Neural crest cell (in vitro differentiated cells): Measurements from ENCODE around the gene ACSF3. TPM values are rescaled to one million over a fixed set of nuclear protein-coding genes. Genes with fewer than 3 reads are reported as not detected.

Source experiments
- DNase-seq: peaks from one replicate; pipeline ENCODE4 v3.0.0; 2021; ENCODE audit warnings: low read depth, mixed read lengths, low spot score
- H3K27ac Mint-ChIP-seq: one replicate; pipeline ENCODE4 v1.8.0; 2021; ENCODE audit warnings: mild to moderate bottlenecking, mixed read lengths; ENCODE audit not compliant: unreplicated experiment
- H3K27me3 Mint-ChIP-seq: 2 replicates; pipeline ENCODE4 v1.8.0; 2021; ENCODE audit warnings: low read depth, mild to moderate bottlenecking, mixed read lengths
- H3K36me3 Mint-ChIP-seq: 2 replicates; pipeline ENCODE4 v1.8.0; 2021; ENCODE audit warnings: low read depth, mild to moderate bottlenecking, mixed read lengths
- H3K4me1 Mint-ChIP-seq: 2 replicates; pipeline ENCODE4 v1.8.0; 2021; ENCODE audit warnings: mixed read lengths
- H3K4me3 Mint-ChIP-seq: one replicate; pipeline ENCODE4 v1.8.0; 2021; ENCODE audit warnings: mild to moderate bottlenecking, mixed read lengths
- H3K9me3 Mint-ChIP-seq: 2 replicates; pipeline ENCODE4 v1.8.0; 2021; ENCODE audit warnings: mixed read lengths
- total RNA-seq: library from RNA; stranded (reverse); gene quantifications from 2 replicates; pipeline ENCODE4 v1.2.1, GENCODE V29; 2021
- TF ChIP-seq, protein P1 (sequence below): fragments of 200-600 bp; sonication (generic); conservative IDR thresholded peaks from 2 replicates; pipeline ENCODE4 v1.5.0; 2021; ENCODE audit warnings: antibody characterized with exemption, mild to moderate bottlenecking

The ACSF3 gene
- total RNA-seq, 1 donor from 2014 or later = 31.0 TPM

- Mint-ChIP-seq H3K4me3 (no peak overlapping the region), H3K27ac (no peak overlapping the region), H3K27me3 (no peaks in the 10 kb centered on the region), H3K9me3 (peaks cover 8% of the 10 kb centered on the region), H3K36me3 (peaks cover 22% of the 10 kb centered on the region), H3K4me1 (peaks cover 9% of the 10 kb centered on the region)
- TF ChIP-seq, protein P1, sequence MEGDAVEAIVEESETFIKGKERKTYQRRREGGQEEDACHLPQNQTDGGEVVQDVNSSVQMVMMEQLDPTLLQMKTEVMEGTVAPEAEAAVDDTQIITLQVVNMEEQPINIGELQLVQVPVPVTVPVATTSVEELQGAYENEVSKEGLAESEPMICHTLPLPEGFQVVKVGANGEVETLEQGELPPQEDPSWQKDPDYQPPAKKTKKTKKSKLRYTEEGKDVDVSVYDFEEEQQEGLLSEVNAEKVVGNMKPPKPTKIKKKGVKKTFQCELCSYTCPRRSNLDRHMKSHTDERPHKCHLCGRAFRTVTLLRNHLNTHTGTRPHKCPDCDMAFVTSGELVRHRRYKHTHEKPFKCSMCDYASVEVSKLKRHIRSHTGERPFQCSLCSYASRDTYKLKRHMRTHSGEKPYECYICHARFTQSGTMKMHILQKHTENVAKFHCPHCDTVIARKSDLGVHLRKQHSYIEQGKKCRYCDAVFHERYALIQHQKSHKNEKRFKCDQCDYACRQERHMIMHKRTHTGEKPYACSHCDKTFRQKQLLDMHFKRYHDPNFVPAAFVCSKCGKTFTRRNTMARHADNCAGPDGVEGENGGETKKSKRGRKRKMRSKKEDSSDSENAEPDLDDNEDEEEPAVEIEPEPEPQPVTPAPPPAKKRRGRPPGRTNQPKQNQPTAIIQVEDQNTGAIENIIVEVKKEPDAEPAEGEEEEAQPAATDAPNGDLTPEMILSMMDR = no peak
- no peak for DNase-seq
These were observed 59.4 kb downstream of the ACSF3 start for GRCh38 chr16:89152831-89153700.

DNA sequence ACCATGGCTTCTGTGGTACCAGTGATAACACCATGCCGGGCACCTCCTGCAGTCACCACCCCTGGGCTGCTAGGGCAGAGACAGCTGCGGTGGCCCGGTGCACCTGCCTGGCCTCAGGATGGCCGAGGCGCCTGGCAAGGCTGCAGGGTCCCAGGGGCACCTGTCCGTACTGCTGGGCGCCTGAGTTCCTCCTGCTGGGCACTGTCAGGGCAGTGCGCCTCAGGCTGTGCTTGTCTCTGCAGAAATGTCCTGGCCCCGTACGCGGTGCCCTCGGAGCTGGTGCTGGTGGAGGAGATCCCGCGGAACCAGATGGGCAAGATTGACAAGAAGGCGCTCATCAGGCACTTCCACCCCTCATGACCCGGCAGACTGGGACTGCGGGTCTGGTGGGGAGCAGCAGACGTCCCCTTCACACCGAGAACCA is 60.2 kb downstream of the ACSF3 start:
- Mint-ChIP-seq H3K27ac (no peak overlapping the region), H3K27me3 (no peaks in the 10 kb centered on the region), H3K4me3 (no peak overlapping the region), H3K4me1 (peaks cover 9% of the 10 kb centered on the region), H3K36me3 (peaks cover 19% of the 10 kb centered on the region), H3K9me3 (peaks cover 6% of the 10 kb centered on the region)
- TF ChIP-seq, protein P1 = no peak
- no peak for DNase-seq

- Mint-ChIP-seq H3K27me3 (no peaks in the 10 kb centered on the region), H3K27ac (no peak overlapping the region), H3K9me3 (peaks cover under 1% of the 10 kb centered on the region), H3K4me1 (peaks cover 9% of the 10 kb centered on the region), H3K36me3 (peaks cover 12% of the 10 kb centered on the region), H3K4me3 (no peak overlapping the region)
- no peak for DNase-seq
- TF ChIP-seq, protein P1 = no peak
These were observed 60.9 kb downstream of the ACSF3 start for GRCh38 chr16:89154390-89155183.

DNA sequence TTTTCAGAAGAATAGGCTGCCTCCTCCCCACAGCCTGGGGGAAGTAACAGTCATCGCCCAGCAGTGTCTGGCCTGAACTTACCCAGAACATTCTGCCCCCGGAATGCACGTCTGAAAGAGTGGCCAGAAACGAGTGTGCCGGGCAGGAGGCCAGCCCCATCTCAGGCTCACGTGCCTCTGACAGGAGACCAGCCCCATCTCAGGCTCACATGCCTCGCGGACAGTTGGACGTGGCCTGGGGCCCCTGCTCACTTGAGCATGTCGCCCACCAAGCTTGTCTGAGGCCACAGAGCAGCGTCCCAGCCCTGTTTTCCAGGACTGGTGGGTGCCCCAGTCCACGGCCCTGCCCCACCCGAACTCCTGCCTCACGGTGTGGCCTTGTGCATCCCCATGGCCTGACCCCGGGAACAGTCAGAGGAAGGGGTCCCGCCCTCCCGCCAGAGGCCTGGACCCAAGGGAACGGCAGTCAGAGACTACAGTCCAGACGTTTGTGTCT is 61.6 kb downstream of the ACSF3 start:
- TF ChIP-seq, protein P1 = no peak
- Mint-ChIP-seq H3K36me3 (peaks cover 6% of the 10 kb centered on the region), H3K4me1 (peaks cover 9% of the 10 kb centered on the region), H3K4me3 (no peak overlapping the region), H3K9me3 (no peaks in the 10 kb centered on the region), H3K27me3 (no peaks in the 10 kb centered on the region), H3K27ac (peak overlapping the region; percentile 62)
- DNase-seq = no peak

- no peak overlapping the region for H3K27ac Mint-ChIP-seq
- TF ChIP-seq, protein P1 = no peak
- peaks cover 5% of the 10 kb centered on the region for H3K36me3 Mint-ChIP-seq
- no peak for DNase-seq
- peaks cover 9% of the 10 kb centered on the region for H3K4me1 Mint-ChIP-seq
- no peak overlapping the region for H3K4me3 Mint-ChIP-seq
- no peaks in the 10 kb centered on the region for H3K9me3 Mint-ChIP-seq
- no peaks in the 10 kb centered on the region for H3K27me3 Mint-ChIP-seq
These were observed 62.4 kb downstream of the ACSF3 start for GRCh38 chr16:89155851-89156739.
